GM18873 (cell line): ENCODE data around the gene ZNF366.

ENCODE experiments used
- ATAC-seq: cut with Tn5 transposase; IDR thresholded peaks from one replicate; pipeline ENCODE4 v1.9.1; 2021; ENCODE audit warnings: mild to moderate bottlenecking, moderate library complexity, moderate number of reproducible peaks; ENCODE audit not compliant: unreplicated experiment, low FRiP score

Gene ZNF366

DNA sequence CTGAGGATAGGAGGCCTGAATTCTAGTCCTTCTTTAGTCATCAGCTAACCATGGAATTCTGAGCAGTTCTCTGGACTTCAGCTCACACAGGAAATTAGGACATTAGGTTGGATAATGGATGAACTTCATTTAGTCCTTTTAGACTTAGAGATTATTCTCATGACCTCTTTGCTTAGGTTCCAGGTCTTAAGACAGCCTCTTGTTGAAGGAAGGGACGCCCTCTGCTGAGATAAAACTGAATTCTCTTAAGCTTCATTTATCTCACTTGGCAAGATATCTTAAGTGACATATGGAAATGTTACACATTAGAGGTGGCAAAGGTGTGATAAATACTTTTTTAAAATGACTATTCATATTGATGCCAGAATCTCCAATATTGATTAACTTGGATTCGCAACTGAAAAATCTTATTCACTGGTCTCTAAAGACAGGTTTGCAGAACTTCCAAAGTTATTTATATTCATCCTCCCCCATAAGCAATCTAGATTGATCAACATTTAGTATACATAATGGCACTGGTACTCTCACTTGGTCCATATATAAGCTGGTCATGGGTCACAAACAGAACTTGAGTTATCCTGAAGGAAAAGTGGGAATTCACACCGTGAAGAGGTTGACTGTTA is 16.9 kb upstream of the ZNF366 start:
- ATAC-seq, result no peak

DNA sequence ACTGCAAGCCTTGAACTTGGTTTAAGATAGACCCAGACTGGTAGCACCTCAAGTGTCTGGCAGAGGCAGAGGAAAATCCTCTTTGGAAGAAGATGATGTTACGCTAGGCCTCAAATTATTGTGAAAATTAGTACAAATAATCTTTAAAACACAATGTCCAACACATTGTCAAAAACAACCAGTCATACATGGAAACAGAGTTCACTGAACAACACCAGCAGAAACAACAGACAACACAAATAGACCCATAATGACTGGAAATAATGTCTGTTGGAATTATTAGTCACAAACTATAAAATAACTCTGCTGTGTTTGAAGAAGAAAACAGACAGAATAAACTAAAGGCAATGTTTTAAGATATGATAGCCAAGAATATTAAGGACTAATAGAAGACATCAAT is 15.4 kb upstream of the ZNF366 start:
- no peak for ATAC-seq

DNA sequence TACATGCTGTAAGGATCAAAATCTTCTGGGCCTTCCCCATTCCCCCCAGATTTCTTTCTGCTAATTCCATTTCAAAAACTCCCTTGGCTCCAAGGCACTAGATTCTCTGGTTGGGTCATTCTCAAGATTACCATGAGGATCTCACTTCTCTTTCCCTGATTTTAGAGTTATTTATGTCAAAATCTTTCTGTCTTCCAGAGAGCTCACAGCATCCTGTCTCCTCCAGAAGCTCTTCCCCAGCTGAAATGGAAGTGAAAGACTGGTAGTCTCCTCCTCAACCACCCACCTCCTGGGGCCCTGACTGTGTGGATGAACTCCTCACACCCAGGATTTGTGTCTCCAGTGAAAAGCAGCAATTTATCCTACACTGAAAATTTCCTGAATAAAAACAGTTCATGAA is 11.9 kb upstream of the ZNF366 start:
- no peak for ATAC-seq

DNA sequence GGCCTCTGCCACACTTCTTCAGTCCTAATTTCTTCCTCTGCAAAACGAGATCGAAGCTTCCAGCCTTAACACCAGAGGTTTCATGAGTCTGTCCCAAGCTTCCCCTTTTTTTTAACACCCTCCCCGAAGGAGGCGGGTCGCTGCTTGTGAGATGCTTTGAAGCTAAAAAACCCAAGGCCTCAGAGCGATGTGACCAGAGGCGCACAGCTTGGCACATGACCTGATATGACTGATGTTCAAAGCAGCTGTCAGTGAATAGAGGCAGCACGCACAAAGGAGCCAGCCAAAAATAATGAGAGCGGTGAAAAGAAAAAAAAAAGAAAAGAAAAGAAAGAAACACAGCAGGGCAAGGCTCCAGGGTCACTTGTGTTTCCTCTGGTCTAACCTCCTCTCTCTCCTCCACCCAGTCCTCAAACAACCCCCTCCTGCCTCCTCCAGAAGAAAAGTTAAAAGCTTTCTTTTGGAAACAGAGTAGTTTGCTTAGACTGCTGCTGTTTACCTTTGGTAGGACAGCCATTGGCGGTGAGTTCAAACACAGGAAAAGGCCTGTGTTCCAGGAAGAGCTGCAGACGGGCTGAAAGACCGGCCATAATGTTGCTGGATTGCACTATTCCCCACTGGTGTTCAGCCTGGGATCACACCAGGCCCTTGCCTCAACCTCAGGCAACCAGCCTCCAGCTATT is 10.9 kb upstream of the ZNF366 start:
- ATAC-seq, result no peak

DNA sequence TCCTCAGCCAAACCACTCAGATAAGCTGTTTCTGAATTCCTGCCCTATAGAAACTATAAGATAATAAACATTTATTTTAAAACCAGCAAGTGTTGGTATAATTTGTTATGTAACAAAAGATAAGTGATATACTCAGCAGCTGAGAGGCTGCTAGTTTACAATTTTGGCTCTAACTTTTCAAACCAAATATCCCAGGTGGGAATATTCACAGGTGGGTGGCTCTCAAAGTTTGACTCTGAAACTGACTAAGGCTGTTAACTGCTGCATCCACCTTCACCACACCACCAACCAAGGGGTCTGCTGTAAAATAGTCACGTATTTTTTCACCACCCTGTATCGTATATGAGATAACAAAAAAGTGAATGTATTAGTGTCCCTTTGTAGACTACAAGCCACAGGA is 9.7 kb upstream of the ZNF366 start:
- no peak for ATAC-seq

DNA sequence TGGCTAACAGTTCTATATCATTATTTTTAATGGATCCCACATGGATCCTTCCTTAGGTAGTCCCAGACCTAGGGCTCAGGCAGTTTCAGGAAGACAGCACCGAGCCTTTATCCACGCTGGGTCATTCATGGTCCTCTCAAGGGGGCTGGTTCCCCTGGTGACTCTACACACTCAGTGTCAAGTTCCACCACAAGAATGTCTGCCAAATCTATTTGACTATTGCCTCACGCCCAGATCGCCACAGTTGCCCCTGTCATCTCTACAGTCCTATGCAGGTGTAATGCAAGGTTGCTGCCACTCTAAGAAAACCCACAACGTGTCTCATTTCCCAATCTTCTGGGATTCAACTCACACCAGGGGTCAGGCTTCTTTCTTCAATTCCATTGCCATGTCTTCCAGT is 8.0 kb upstream of the ZNF366 start:
- no peak for ATAC-seq

DNA sequence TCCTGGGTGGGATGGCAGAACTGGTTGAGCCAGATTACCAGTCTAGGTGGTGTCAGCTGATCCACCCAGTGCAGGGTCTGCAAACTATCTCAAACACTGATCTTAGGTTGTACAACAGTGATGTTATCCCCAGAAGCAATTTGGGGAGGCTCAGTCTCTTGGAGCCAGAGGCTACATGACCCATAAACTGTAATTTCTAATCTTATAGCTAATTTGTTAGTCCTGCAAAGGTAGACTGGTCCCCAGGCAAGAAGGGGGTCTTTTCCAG is 5.3 kb upstream of the ZNF366 start:
- ATAC-seq, result no peak

DNA sequence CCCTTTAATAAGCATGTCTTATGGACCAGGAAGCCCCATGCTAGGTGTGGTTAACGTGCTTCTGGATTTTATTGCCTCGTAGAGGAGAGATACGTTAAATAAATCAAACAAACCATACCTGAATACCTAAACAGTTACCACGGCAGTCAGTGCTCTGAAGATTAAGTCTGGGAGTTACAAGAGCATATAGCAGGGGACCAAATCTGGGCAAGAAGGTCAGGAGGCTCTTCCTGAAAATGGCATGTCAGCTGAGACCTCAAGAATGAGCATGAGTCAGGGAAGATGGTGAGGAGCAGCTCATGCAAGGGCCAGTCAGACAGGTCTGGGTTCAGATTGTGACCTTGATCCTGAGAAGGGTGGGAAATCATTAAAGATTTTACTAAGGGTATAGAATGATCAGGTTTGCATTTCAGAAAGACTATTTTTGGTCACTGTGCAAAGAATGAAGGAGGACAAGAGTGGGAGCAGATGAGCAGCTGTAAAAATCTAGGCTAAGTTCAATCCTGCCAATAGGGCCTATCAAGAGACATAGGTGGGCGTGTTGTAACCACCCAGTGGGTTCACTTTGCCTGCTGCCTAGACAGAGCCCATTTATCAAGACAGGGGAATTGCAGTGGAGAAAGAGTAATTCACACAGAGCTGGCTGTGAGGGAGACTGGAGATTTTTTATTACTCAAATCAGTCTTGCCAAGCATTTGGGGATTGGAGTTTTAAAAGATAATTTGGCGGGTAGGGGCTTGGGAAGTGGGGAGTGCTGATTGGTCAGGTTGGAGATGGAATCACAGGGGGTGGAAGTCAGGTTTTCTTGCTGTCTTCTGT is 4.8 kb upstream of the ZNF366 start:
- ATAC-seq, result no peak

DNA sequence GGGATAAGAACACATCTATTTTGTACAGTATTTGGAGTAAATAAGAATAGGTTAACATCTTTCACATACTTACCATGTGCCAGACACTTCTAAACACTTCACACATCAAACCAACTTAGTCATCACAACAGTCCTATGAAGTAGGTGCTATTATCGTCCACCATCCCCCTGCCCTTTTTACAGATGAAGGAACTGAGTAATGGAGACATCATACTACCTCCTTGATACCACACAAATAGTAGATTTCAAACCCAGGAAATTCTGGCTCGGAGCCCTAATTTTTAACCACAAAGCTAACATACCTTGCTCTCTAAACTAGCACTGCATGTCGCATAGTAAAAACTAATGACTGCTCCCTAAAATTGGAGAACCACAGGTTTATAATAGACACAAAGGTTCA is 4.2 kb upstream of the ZNF366 start:
- ATAC-seq, result no peak

DNA sequence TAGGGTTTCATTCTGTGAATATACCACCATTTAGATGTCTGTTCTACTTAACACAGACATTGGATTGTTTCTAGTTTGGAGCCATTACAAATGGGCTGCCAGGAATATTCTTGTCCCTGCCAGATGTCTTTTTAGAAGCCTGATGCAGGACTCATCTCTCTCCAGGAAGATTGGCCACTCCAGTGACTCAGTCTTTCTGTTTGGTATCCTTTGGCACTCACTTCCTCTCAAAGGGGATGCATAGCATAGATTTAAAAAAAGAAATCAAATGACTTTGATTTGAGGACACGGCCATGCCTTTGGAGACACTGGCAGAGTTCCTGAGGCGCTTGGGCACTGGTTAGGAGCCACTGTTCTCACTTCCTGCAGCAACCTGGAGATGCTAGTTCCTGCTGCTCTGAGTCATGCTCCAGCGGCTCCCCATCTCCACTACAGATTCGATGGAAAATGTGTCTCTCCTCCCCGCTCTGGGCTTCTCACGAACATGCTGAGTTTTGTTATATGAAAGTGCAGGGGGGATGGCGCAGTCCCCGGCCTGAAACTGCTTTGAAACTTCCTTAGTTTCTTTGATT is 3.5 kb upstream of the ZNF366 start:
- no peak for ATAC-seq

DNA sequence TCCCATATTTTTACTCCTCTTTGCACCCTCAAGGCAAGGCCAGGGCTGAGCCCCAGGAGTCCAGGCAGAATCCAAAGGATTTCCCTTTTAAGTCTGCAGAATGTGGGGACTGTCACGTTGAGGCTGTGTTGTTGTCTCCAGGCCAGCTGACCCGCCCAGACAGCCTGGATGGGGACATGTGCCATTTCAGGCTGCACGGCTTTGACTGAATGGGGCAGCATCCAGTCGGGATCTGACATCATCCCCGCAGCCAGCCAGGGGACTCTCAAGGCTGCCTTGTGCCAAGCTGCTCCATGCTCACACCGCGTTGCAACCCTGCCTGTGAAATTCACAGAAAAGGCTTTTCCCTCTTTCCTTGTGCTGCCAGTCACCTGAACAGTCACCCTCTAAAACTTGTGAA is 2.2 kb upstream of the ZNF366 start:
- no peak for ATAC-seq

DNA sequence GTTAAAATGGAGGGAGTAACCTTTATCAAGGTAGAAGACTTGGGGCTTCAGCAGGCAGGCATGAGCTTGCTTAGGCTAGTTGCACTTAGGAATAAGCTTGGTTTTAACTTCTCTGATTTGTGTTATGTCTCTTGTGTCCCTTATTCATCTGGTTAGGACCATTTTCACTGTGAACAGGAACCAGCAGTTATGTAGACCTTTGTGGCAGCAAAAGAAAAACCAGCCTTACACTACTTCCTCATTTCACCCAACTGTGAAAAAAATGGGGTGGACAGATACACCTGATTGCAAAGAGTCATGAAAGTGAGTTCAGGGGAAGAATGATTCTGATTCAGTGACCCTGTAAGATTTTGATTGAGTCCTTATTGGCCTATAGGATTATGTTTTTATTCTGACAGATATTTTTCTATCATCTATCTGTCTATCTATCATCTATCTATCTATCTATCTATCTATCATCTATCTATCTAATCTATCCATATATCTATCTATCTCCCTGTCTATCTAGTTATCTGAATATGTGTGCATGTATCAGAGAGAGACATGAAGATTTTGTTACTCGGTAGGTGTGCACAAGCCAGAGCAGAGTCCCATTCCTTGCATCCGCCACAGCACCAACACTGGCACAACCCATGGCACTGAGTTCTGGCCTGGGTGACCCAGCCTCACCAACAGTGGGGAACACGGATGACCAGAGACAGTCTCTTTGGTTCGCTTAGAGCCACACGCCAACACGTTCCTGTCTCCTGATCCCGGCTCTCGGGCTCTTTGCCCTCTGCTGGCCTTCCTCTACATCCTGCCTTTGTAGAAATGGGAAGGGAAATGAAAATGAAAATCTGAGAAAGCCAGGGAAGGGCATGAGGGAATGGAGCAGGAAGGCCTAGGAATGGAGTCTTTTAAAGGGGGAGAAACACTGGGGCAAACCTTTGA is 1.3 kb upstream of the ZNF366 start:
- ATAC-seq, result peak; percentile 91

DNA sequence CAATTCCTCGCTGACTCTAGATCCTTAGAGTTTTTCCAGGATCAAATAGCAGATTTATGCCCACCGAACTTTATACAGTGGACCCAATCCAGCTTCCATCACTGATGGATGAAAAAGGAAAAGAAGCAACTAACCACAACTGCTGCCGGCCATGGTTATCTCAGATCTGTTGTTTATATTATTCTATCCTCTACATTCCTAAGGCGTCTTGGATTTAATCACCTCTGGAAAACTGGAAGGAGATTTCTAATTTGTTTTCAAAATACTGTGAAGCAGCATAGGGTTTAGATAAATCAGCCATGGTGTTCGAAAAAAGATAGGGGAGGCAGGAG is 663 bp upstream of the ZNF366 start:
- no peak for ATAC-seq

DNA sequence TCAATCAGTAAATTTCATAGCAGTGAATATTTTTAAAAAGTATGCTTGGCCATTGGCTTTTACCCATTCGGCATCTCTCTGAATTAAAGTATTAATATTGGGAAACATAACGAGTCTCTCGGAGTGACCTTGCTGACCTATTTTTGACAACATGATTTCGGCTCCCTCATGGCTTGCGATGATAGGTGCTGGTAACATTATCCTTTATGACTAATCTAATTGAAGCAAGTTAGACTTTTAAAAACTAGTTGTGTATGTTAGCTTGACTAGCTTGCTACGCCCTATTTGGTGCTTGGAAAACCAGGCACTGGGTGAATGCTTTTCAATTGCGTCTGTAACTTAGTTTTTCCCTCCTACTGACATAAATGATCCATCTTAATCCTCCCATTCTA is 1.1 kb downstream of the ZNF366 start:
- ATAC-seq, result no peak

DNA sequence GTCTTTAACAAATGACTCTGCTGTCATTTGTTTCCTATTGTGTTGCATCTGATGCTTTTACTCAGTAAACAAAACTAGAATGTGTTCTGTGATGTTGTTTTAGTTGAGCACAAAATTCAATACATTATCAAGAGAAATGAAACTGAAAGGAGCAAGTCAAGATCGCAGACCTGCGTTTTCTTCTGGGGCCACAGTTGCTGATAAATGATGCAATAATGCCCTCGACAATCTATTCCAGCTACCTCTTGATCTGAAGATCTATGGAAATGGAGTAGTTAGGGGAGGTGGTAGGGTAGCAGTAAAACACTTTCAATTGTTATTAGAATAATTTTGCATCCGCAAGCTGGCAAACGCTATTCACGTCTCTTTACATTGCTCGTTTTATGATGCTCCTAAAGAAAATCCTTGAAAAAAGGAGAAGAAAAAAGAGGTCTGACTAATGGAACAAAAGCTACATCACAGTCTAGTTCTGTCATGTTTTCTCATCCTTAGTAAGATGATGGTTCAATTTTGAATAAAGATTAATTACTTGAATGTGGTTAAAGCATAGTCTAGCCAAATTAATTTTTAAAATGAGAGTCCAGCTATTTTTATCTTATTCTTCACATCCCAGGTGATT is 1.6 kb downstream of the ZNF366 start:
- ATAC-seq, result no peak

DNA sequence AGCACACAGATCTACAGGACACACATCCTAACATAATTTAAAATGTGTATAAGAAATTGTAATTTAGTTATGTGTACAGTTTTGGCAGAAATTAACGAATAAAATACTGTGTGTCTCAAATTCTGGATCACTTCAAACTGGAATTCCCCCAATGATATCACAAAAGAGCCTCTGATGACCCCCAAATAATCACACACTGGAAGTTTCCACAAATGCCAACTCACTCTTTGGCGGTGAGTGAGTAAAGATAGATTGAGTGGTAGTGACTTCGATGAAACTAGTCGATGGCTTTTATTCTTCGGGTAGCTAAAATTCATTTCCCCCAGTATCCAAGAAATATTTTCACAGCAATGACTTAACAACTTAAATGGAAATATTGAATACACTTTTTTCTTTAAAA is 2.2 kb downstream of the ZNF366 start:
- ATAC-seq, result no peak

DNA sequence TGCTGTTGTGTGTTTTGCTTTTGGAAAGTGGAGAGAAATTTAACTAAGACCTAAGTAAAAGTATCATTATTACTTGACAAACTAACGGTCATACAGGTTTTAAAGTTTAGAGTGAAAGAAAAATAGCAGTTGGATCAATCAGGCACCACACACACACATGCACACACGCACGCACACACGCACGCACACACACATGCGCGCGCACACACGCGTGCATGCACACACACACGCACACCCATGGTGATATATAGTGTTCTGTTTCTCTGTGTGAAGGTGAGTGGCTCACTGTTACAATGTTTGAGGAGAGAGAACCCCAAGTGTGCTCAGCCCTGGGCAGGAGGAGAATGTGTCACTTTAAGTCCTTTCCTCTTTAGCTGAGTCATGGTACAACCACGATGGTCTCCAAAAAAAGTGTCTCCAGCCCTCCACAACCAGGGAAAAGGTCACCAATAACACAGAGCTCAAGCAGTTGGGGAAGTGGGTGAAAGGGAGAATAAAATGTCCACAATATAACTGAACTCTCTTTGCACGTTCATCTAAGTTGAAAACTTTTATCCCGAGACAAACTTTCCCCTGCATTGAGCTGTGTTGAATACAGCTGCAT is 3.2 kb downstream of the ZNF366 start:
- no peak for ATAC-seq

DNA sequence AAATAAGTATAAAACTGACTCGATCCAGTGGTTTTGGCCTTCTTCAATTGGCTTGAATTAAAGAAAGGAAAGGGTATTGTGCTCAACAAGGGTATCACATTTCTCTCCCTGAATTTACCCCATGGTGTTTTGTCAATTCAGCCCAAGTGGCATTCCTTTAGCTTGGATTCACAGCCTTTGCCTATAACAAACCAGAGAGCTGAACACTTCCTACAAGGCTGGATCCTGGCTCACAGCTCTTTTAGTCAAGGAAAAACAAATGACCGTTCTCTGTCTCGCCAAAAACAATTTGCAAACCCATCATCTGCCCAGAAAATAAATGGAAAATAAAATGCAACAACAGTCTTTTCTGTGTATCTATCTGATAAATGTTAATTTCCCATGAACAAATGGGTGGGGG is 5.7 kb downstream of the ZNF366 start:
- no peak for ATAC-seq

DNA sequence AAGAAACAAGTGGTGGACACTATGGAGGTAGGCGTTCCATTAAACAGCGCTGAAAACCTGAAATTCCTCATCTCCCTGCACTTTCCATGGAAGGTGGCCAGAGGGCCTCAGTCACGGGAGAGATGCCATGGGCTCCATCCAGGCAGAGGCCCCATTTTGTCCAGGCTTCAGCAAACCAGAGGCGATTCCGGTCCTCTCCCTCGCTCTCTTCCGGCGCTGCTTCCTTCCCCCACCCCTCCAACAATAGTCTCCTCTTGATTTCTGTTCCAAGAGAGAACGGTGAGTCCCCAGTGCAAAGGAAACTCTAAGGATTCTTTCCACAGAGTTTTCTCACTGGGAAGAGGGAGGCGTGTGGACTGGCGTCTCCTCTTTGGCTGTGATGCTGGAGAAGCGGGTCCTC is 7.5 kb downstream of the ZNF366 start:
- no peak for ATAC-seq

DNA sequence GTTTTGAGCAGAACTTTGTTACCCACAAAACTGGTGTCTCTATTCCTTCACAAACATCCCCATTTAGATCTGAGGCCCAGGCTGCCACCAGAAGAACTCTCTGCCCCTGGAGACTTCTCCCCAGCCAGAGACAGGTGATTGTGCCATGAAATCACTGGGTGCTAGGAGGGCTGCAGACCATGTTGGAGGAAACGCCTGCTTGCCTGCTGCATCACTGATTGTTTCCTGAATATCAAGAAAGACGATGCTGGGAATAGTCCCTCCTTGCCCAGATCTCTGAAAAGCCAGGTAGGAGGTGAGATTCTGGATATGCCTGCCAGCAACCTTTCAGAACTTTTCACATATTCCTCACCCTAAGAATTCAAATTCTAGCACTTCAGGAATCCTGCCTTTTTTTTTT is 8.1 kb downstream of the ZNF366 start:
- ATAC-seq, result no peak
